Measurements from ENCODE around the gene LBR. TPM values are rescaled to one million over a fixed set of nuclear protein-coding genes. Genes with fewer than 3 reads are reported as not detected.
"Not testable (repeated sequence)": the region's sequence is repeated elsewhere in the genome, so short reads cannot be mapped to it uniquely, and the experiment has no call there.

Gene LBR
- total RNA-seq, 4 donors from 2014 or later: 82.3 to 157 (median 85.1) TPM

GRCh38 chr1:225388372-225388771 lies 39.5 kb downstream of the LBR start:
- Histone ChIP-seq H3K4me1 (no peaks in the 10 kb centered on the region), H3K27me3 (no peaks in the 10 kb centered on the region), H3K36me3 (peaks cover 0 to 4% (median 2%) of the 10 kb centered on the region in 4 donors), H3K4me3 (no peak overlapping the region), H3K9me3 (no peaks in the 10 kb centered on the region), H3K27ac (replicated peaks in 1 of 4) (no peak overlapping the region)
- 62% methylated on average over 4 of the region's 4 CpGs for WGBS
- intact Hi-C loops (cut with DNase I): no loop called here
- no peak for DNase-seq (ENCODE audit: extremely low spot score)
- TF ChIP-seq POLR2A (IDR thresholded peaks at IDR 0.05; ENCODE audit: low read depth) (no peak), EP300 (IDR thresholded peaks at IDR 0.05) (no peak), CTCF (IDR thresholded peaks at IDR 0.05) (no peak), POLR2AphosphoS5 (IDR thresholded peaks at IDR 0.05) (no peak)

GRCh38 chr1:225386860-225387259 lies 41.0 kb downstream of the LBR start:
- H3K9me3 ChIP-seq; intact Hi-C loops (cut with DNase I); H3K4me3 ChIP-seq; H3K36me3 ChIP-seq; DNase-seq (ENCODE audit: extremely low spot score); H3K27me3 ChIP-seq; H3K4me1 ChIP-seq; H3K27ac ChIP-seq (replicated peaks in 1 of 4): not testable (repeated sequence)
- WGBS: 97% methylated on average over 3 of the region's 3 CpGs

- 96% methylated on average over 1 of the region's 1 CpG for WGBS
- intact Hi-C loops (cut with DNase I): no loop called here
- no peak for TF ChIP-seq EP300 (IDR thresholded peaks at IDR 0.05)
- no peak for TF ChIP-seq CTCF (IDR thresholded peaks at IDR 0.05)
- no peak for TF ChIP-seq POLR2AphosphoS5 (IDR thresholded peaks at IDR 0.05)
- no peak for TF ChIP-seq POLR2A (IDR thresholded peaks at IDR 0.05; ENCODE audit: low read depth)
Measured at GRCh38 chr1:225380691-225381090, 47.1 kb downstream of the LBR start.

GRCh38 chr1:225378880-225379279 lies 49.0 kb downstream of the LBR start:
- H3K36me3 ChIP-seq: no peaks in the 10 kb centered on the region
- H3K4me3 ChIP-seq: no peak overlapping the region
- no peaks in the 10 kb centered on the region for H3K4me1 ChIP-seq
- 43% methylated on average over 10 of the region's 10 CpGs for WGBS
- H3K9me3 ChIP-seq: no peaks in the 10 kb centered on the region
- H3K27ac ChIP-seq (replicated peaks in 1 of 4): no peak overlapping the region
- no peak for DNase-seq (ENCODE audit: extremely low spot score)
- intact Hi-C loops (cut with DNase I): no loop called here
- H3K27me3 ChIP-seq: no peaks in the 10 kb centered on the region
- TF ChIP-seq CTCF (IDR thresholded peaks at IDR 0.05) (no peak), POLR2AphosphoS5 (IDR thresholded peaks at IDR 0.05) (no peak), POLR2A (IDR thresholded peaks at IDR 0.05; ENCODE audit: low read depth) (no peak), EP300 (IDR thresholded peaks at IDR 0.05) (no peak)

More at GRCh38 chr1:225380691-225381090, 47.1 kb downstream of the LBR start:
- Histone ChIP-seq H3K4me1 (no peaks in the 10 kb centered on the region), H3K4me3 (no peak overlapping the region), H3K27me3 (no peaks in the 10 kb centered on the region), H3K27ac (replicated peaks in 1 of 4) (no peak overlapping the region), H3K36me3 (no peaks in the 10 kb centered on the region), H3K9me3 (no peaks in the 10 kb centered on the region)
- no peak for DNase-seq (ENCODE audit: extremely low spot score)

GRCh38 chr1:225374996-225375395 lies 52.8 kb downstream of the LBR start:
- H3K27ac ChIP-seq (replicated peaks in 1 of 4): no peak overlapping the region
- H3K4me1 ChIP-seq: no peaks in the 10 kb centered on the region
- H3K27me3 ChIP-seq: no peaks in the 10 kb centered on the region
- H3K4me3 ChIP-seq: no peak overlapping the region
- no peaks in the 10 kb centered on the region for H3K9me3 ChIP-seq
- intact Hi-C loops (cut with DNase I): no loop called here
- no peak for TF ChIP-seq POLR2AphosphoS5 (IDR thresholded peaks at IDR 0.05)
- no peak for TF ChIP-seq CTCF (IDR thresholded peaks at IDR 0.05)
- TF ChIP-seq EP300 (IDR thresholded peaks at IDR 0.05): no peak
- TF ChIP-seq POLR2A (IDR thresholded peaks at IDR 0.05; ENCODE audit: low read depth): no peak
- WGBS: 69% methylated on average over 4 of the region's 4 CpGs
- no peak for DNase-seq (ENCODE audit: extremely low spot score)
- H3K36me3 ChIP-seq: no peaks in the 10 kb centered on the region

Data from esophagus muscularis mucosa (tissue), 4 donors.